ENCODE data around the gene PIGK.

- TF ChIP-seq POLR2A (IDR thresholded peaks at IDR 0.05) (no peak), CTCF (IDR thresholded peaks at IDR 0.05) (no peak)
Measured at GRCh38 chr1:77121503-77121902, 97.7 kb downstream of the PIGK start.

All from sigmoid colon (tissue), 3 donors.